VCaP (cell line): ENCODE measurements around the gene ADAM19.

Source experiments
- H3K27ac ChIP-seq: fragments of 450-650 bp; 2 replicates; pipeline ENCODE4 v1.5.1; 2017
- CTCF ChIP-seq: fragments of 450-650 bp; conservative IDR thresholded peaks from 2 replicates; pipeline ENCODE4 v1.5.1; 2017; ENCODE audit warnings: mild to moderate bottlenecking, moderate library complexity

The ADAM19 gene

DNA sequence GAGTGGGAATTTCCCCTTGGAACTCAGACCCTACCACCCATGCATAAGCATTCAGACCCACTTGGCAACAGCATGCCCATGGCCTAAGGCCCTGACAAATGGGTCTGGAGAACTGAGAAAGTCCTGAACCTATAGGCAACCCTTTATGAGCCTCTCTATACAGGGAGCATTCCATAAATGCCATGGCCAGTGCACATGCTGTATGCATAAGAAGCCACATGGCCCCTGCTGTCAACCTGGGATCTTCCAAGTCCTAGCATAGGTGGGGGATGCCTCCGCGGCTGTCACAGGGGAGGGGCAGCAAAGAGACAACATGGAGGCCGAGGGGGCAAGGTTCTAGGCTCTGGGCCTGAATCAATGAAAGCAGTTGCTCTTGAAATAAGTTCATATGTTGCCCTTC, 123.8 kb downstream of the ADAM19 start:
- TF ChIP-seq CTCF: no peak

GRCh38 chr5:157450024-157450423, 125.6 kb downstream of the ADAM19 start:
- TF ChIP-seq CTCF: no peak
- H3K27ac ChIP-seq: no peak overlapping the region

More for the DNA sequence above, 123.8 kb downstream of the ADAM19 start:
- no peak overlapping the region for H3K27ac ChIP-seq

DNA sequence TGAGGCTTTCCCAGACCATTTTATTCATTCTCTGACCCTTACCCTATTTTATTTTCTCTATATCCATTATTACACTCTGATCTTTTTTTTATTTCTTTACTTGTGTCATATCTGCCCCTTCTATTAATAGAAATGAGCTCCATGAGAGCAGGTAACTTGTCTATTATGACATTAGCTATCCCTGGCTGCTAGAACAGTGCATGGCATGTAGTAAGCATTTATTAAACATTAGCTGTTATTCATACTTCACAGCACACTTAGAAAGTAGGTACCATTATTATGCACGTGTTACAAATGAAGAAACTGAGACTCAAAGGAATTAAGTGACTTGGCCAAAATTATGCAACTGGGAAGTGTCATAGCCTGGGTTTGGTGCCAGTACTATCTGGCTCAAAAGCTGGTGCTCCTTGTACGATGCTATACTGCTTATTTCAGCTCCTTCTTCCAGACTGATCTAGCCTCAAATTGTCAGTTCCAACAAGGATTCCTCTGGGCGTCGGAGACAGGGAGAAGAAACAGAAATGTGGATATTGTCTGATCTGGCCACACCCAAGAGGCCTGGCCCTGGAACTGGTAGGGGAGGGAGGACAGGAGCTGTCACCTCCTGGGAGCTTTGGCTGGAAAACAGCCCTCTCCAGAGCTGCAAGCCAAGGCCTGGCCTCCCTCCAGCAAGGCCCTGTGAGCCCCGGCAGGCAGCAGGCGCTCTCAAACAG, 126.4 kb downstream of the ADAM19 start:
- TF ChIP-seq CTCF: no peak
- H3K27ac ChIP-seq: no peak overlapping the region

DNA sequence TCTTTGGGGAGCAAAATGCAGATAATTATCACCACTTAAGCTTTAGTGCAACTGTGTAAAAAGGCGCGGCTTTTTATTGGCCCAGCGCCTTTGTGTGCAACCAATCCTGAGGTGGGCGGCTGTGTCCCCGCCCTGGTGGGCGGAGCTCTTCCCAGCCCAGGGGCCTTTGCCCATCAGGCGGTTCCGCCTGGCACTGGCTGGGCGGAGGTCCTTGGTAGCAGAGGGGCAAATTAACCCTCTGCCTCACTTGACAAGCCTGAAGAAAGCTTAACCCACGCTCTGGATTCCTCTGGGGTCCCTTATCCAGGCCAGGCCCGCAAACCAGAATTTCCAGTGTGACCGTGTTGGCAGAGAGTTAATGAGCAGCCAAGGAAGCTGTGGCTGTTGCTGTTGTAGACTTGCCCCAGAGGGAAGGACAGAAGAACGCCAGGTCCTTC, 128.4 kb downstream of the ADAM19 start:
- TF ChIP-seq CTCF: no peak
- peak overlapping the region; percentile 51 for H3K27ac ChIP-seq

DNA sequence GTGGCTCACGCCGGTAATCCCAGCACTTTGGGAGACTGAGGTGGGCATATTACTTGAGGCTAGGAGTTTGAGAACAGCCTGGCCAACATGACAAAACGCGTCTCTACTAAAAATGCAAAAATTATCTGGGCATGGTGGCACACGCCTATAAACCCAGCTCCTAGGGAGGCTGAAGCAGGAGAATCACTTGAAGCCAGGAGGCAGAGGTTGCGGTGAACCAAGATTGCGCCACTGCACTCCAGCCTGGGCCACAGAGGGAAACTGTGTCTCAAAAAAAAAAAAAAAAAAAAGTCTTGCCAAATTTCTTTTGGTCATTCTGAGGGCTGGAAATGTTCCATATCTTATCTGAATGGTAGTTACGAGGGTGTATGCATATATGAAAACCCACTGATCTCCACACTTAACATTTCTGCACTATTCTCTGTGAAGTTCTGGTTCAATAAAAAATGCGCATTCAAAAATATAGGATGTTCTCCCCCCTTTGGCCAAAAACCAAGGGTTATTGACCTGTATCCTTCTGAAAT, 129.1 kb downstream of the ADAM19 start:
- no peak overlapping the region for H3K27ac ChIP-seq
- no peak for TF ChIP-seq CTCF

DNA sequence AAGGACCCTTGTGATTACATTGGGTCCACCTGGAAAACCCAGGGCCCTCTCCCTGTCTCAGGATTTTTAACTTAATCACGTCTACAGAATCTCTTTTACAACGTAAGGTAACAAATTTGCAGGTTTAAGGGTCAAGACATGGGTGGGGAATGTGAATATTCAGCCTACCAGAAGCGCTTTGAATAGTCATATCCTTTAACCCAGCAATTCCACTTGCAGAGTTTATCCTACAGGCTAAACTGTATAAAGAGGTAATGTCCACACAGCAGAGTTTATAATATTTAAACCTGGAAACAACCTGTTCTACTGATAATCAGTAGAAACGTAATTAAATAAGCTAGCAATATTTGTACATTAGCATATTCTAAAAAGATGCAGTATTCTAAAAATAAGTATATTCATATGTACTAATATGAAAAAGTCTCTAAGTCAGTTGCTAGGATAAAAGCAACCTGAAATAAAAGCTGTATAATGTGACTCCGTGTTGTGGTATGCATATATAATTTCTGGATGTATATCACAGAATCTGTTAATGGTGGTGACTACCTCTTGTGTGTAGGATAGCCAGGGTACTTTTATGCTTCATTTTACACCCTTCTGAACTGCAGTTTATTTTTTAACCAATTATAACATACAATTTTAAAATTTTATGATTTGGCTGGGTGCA, 129.7 kb downstream of the ADAM19 start:
- no peak overlapping the region for H3K27ac ChIP-seq
- TF ChIP-seq CTCF: no peak

- no peak for TF ChIP-seq CTCF
- no peak overlapping the region for H3K27ac ChIP-seq
These were observed 131.4 kb downstream of the ADAM19 start for GRCh38 chr5:157444224-157444623.
